Endodermal cell (in vitro differentiated cells): Measurements from ENCODE around the gene VANGL1. TPM values are rescaled to one million over a fixed set of nuclear protein-coding genes. Genes with fewer than 3 reads are reported as not detected.

Experiments
- DNase-seq: peaks from one replicate; pipeline ENCODE4 v3.0.0-alpha.2; 2017
- H3K27ac ChIP-seq: 2 replicates; pipeline ENCODE4 v1.5.1; 2013; ENCODE audit warnings: mild to moderate bottlenecking, low read depth, low read length, moderate library complexity
- H3K27me3 ChIP-seq: 2 replicates; pipeline ENCODE4 v1.6.1; 2013; ENCODE audit warnings: mild to moderate bottlenecking, low read length, moderate library complexity; ENCODE audit not compliant: insufficient read depth, control insufficient read depth, poor library complexity, severe bottlenecking
- H3K36me3 ChIP-seq: 2 replicates; pipeline ENCODE4 v1.7.0; 2013; ENCODE audit warnings: mild to moderate bottlenecking, low read length, moderate library complexity; ENCODE audit not compliant: control insufficient read depth, insufficient read depth
- H3K4me1 ChIP-seq: one replicate; pipeline ENCODE4 v1.7.0; 2013; ENCODE audit warnings: low read length; ENCODE audit not compliant: control insufficient read depth, insufficient read depth
- H3K4me3 ChIP-seq: 2 replicates; pipeline ENCODE4 v1.5.1; 2013; ENCODE audit warnings: mild to moderate bottlenecking, low read length, moderate library complexity
- H3K9ac ChIP-seq: 2 replicates; pipeline ENCODE4 v1.6.1; 2013; ENCODE audit warnings: mild to moderate bottlenecking, low read length, moderate library complexity; ENCODE audit not compliant: poor library complexity, severe bottlenecking; ENCODE audit errors: extremely low read depth
- H3K9me3 ChIP-seq: 2 replicates; pipeline ENCODE4 v1.6.1; 2013; ENCODE audit warnings: mild to moderate bottlenecking, low read length, moderate library complexity; ENCODE audit not compliant: control insufficient read depth
- H3K27ac Mint-ChIP-seq: 2 replicates; pipeline ENCODE4 v1.8.0; 2020; ENCODE audit warnings: mixed read lengths
- H3K27me3 Mint-ChIP-seq: 2 replicates; pipeline ENCODE4 v1.8.0; 2021; ENCODE audit warnings: mild to moderate bottlenecking, mixed read lengths; ENCODE audit not compliant: insufficient read depth
- H3K36me3 Mint-ChIP-seq: 2 replicates; pipeline ENCODE4 v1.8.0; 2020; ENCODE audit warnings: low read depth, mixed read lengths
- H3K4me1 Mint-ChIP-seq: 2 replicates; pipeline ENCODE4 v1.8.0; 2020; ENCODE audit warnings: mixed read lengths
- H3K4me3 Mint-ChIP-seq: 2 replicates; pipeline ENCODE4 v1.8.0; 2020; ENCODE audit warnings: mild to moderate bottlenecking, moderate library complexity, mixed read lengths
- H3K9me3 Mint-ChIP-seq: 2 replicates; pipeline ENCODE4 v1.8.0; 2020; ENCODE audit warnings: mild to moderate bottlenecking, mixed read lengths
- WGBS, 2 experiments: methylation state at CpG; one replicate each; pipeline versions ENCODE4 v1.1.5 to v1.1.7; 2013; ENCODE audit warnings: missing lambda C conversion rate in 2 of 2, mixed read lengths in 1 of 2; ENCODE audit not compliant: insufficient coverage in 1 of 2, insufficient read length in 1 of 2; 5-methylcytosine and 5-hydroxymethylcytosine counted together
- total RNA-seq, 2 donors: library from RNA; stranded (reverse); fragmentation: NEBNext Ultra II Directional in 1 of 2; extraction: Animal tissue kit (Norgen Biotek cat#: 25700) in 1 of 2; gene quantifications; 2 replicates in 1 of 2; 3 replicates in 1 of 2; pipeline ENCODE4 v1.2.1, GENCODE V29; 2021
- TF ChIP-seq, protein P1 (sequence below): fragments of 200-600 bp; sonication (generic); conservative IDR thresholded peaks from 2 replicates; pipeline ENCODE4 v1.5.0; 2021; ENCODE audit warnings: antibody characterized with exemption, mild to moderate bottlenecking

The VANGL1 gene
- total RNA-seq, 2 donors from 2014 or later, result 47.2 to 66.4 TPM

GRCh38 chr1:115685029-115685705 is 43.4 kb downstream of the VANGL1 start:
- no peaks in the 10 kb centered on the region for H3K9me3 Mint-ChIP-seq
- WGBS, 2 experiments, result 94 to 100% methylated on average over 7 to 14 of the region's 14 CpGs
- no peaks in the 10 kb centered on the region for H3K27me3 Mint-ChIP-seq
- H3K9ac ChIP-seq, result no peak overlapping the region
- H3K4me3 ChIP-seq, result no peak overlapping the region
- peaks cover 93% of the 10 kb centered on the region for H3K36me3 ChIP-seq
- no peaks in the 10 kb centered on the region for H3K4me1 Mint-ChIP-seq
- no peaks in the 10 kb centered on the region for H3K9me3 ChIP-seq
- TF ChIP-seq, protein P1, sequence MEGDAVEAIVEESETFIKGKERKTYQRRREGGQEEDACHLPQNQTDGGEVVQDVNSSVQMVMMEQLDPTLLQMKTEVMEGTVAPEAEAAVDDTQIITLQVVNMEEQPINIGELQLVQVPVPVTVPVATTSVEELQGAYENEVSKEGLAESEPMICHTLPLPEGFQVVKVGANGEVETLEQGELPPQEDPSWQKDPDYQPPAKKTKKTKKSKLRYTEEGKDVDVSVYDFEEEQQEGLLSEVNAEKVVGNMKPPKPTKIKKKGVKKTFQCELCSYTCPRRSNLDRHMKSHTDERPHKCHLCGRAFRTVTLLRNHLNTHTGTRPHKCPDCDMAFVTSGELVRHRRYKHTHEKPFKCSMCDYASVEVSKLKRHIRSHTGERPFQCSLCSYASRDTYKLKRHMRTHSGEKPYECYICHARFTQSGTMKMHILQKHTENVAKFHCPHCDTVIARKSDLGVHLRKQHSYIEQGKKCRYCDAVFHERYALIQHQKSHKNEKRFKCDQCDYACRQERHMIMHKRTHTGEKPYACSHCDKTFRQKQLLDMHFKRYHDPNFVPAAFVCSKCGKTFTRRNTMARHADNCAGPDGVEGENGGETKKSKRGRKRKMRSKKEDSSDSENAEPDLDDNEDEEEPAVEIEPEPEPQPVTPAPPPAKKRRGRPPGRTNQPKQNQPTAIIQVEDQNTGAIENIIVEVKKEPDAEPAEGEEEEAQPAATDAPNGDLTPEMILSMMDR, result no peak
- H3K4me1 ChIP-seq, result no peaks in the 10 kb centered on the region
- no peaks in the 10 kb centered on the region for H3K27me3 ChIP-seq
- no peak overlapping the region for H3K4me3 Mint-ChIP-seq
- H3K36me3 Mint-ChIP-seq, result peaks cover 79% of the 10 kb centered on the region
- DNase-seq, result no peak
- H3K27ac ChIP-seq, result no peak overlapping the region
- no peak overlapping the region for H3K27ac Mint-ChIP-seq

DNA sequence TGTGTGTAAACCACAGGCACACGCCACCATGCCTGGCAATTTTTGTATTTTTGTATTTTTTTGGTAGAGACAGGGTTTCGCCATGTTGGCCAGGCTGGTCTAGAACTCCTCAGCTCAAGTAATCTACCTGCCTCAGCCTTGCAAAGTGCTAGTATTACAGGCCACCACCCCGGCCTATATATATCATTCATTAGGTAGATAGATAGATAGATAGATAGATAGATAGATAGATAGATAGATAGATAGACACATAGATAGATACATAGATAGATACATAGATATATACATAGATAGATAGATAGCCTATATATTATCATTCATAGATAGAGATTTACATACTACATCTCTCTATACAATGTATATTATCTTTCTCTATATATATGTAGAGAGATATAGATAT is 46.0 kb downstream of the VANGL1 start:
- Mint-ChIP-seq H3K27ac (no peak overlapping the region), H3K4me3 (no peak overlapping the region), H3K4me1 (no peaks in the 10 kb centered on the region), H3K27me3 (no peaks in the 10 kb centered on the region), H3K9me3 (no peaks in the 10 kb centered on the region), H3K36me3 (peaks cover 81% of the 10 kb centered on the region)
- Histone ChIP-seq H3K36me3 (peaks cover 95% of the 10 kb centered on the region), H3K27ac (no peak overlapping the region), H3K9ac (no peak overlapping the region), H3K27me3 (no peaks in the 10 kb centered on the region), H3K9me3 (no peaks in the 10 kb centered on the region), H3K4me1 (no peaks in the 10 kb centered on the region), H3K4me3 (no peak overlapping the region)
- TF ChIP-seq, protein P1, result no peak
- no peak for DNase-seq
- 91% methylated on average over 2 of the region's 3 CpGs; no CpG with 5 or more reads in 1 of the 2 experiments for WGBS, 2 experiments

GRCh38 chr1:115690972-115691371 is 49.2 kb downstream of the VANGL1 start:
- Histone ChIP-seq H3K9ac (no peak overlapping the region), H3K4me1 (no peaks in the 10 kb centered on the region), H3K9me3 (no peaks in the 10 kb centered on the region), H3K27me3 (no peaks in the 10 kb centered on the region), H3K36me3 (peaks cover 77% of the 10 kb centered on the region), H3K27ac (no peak overlapping the region), H3K4me3 (no peak overlapping the region)
- Mint-ChIP-seq H3K27ac (no peak overlapping the region), H3K4me3 (no peak overlapping the region), H3K9me3 (no peaks in the 10 kb centered on the region), H3K27me3 (no peaks in the 10 kb centered on the region), H3K4me1 (peaks cover 6% of the 10 kb centered on the region), H3K36me3 (peaks cover 58% of the 10 kb centered on the region)
- TF ChIP-seq, protein P1, result no peak
- no peak for DNase-seq
- WGBS, 2 experiments, result 81 to 92% methylated on average over 4 to 8 of the region's 8 CpGs
